ENCODE measurements around the gene IL3.

Gene IL3

GRCh38 chr5:132060501-132061161 lies at the start of gene IL3:
TSS of gene IL3 (plus strand) at chr5:132060655. CDS start at chr5:132060707, 52 bp downstream.
- peak in 1 of 2 experiments; percentile 4 for DNase-seq

- peak in 1 of 2 experiments; percentile 7 for DNase-seq
Observed at GRCh38 chr5:132010989-132011621, 49.4 kb upstream of the IL3 start.

GRCh38 chr5:132011622-132012343 lies 48.7 kb upstream of the IL3 start, which contains the start of gene ACSL6:
TSS of gene ACSL6 (minus strand) at chr5:132011658. CDS start at chr5:132011553, 105 bp downstream.
- peak in 1 of 2 experiments; percentile 32 for DNase-seq

GRCh38 chr5:132012371-132013005 lies 48.0 kb upstream of the IL3 start:
- DNase-seq = peak in 1 of 2 experiments; percentile 30

- DNase-seq = peak in 1 of 2 experiments; percentile 2
Observed at GRCh38 chr5:132013006-132013689, 47.3 kb upstream of the IL3 start.

GRCh38 chr5:132013711-132014110 lies 46.7 kb upstream of the IL3 start:
- peak in 1 of 2 experiments; percentile 2 for DNase-seq

- peak in 1 of 2 experiments; percentile 1 for DNase-seq
Observed at GRCh38 chr5:132016721-132017250, 43.7 kb upstream of the IL3 start.

- DNase-seq = peak in 1 of 2 experiments; percentile 5
Observed at GRCh38 chr5:132017316-132017715, 43.1 kb upstream of the IL3 start.

GRCh38 chr5:132017738-132018625 lies 42.5 kb upstream of the IL3 start:
- peak in 1 of 2 experiments; percentile 2 for DNase-seq

- peak in 1 of 2 experiments; percentile 6 for DNase-seq
Observed at GRCh38 chr5:132019337-132019736, 41.1 kb upstream of the IL3 start.

GRCh38 chr5:132019857-132020555 lies 40.4 kb upstream of the IL3 start:
- peak; percentile 72 to 79 for DNase-seq

GRCh38 chr5:132020568-132021339 lies 39.7 kb upstream of the IL3 start:
- DNase-seq = peak in 1 of 2 experiments; percentile 47

- DNase-seq = no peak
Observed at GRCh38 chr5:132021654-132022053, 38.8 kb upstream of the IL3 start.

GRCh38 chr5:132022737-132023136 lies 37.7 kb upstream of the IL3 start:
- peak; percentile 59 to 69 for DNase-seq

GRCh38 chr5:132023258-132024116 lies 37.0 kb upstream of the IL3 start:
- no peak for DNase-seq

GRCh38 chr5:132024117-132024435 lies 36.4 kb upstream of the IL3 start:
- no peak for DNase-seq

GRCh38 chr5:132024789-132025402 lies 35.6 kb upstream of the IL3 start:
- no peak for DNase-seq

GRCh38 chr5:132025403-132025971 lies 35.0 kb upstream of the IL3 start:
- DNase-seq = no peak

All from activated CD4-positive, alpha-beta T cell treated with anti-CD3 and anti-CD28 coated beads, Interleukin-2, amount 50 U/mL, for 48 hours (primary cell).